ENCODE data around the gene ARMC9.

The ARMC9 gene

DNA sequence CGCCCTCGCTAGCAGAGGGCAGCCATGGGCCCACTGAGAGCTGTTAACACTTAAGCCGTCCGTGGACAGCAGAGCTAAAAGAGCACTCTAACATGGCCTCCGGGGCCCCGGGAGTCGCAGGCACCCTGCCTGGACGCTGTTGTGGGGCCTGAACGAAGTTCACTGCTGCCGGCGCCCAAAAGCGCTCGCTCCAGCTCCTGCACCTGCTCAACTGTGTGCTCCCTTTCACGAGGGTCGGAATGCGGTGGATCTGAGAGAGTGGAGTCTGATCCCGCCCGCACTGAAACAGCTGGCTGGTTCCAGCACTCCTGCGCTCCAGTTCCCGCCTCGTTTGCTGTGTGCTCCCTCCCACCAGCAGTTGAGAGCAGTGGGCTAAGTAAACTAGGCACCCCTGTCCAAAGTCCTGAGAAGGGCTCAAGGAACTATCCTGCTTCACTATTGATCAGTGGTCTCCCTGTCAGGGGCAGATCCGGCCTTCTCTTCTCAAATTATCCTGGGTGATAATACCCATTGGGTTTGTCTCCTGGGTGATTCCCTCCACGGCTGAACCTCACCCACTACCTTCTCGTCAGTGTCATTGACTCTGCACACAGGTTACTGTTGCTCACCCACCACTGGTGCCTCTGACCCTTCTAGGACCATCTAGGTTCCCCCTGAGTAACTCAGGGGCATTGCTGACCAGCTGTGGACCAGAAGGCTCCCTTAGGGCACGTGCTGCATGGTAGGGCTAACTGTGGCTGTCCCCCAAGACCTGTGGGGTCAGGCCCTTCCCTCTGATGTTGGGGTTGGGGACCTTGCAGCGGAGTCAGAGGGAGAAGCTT is 220.6 kb downstream of the ARMC9 start:
- POLR2A ChIA-PET, result interaction anchor here (0.6 kb wide), 1 partner anchor 147 kb away, joined by 5 read pairs; no protein-coding TSS in a partner anchor
- CTCF ChIA-PET, result interaction anchor here (0.6 kb wide), 1 partner anchor 183 kb away, joined by 3 read pairs; no protein-coding TSS in a partner anchor
- no peak overlapping the region for H3K4me3 ChIP-seq (ENCODE audit: low read depth, low read length)
- H3K36me3 ChIP-seq (ENCODE audit: control insufficient read depth in 2 of 2, insufficient read depth in 1 of 2, low read length in 2 of 2), result no peaks in the 10 kb centered on the region
- no peak overlapping the region for H3K27ac ChIP-seq (ENCODE audit: extremely low read depth, low read depth, low read length)
- no peaks in the 10 kb centered on the region for H3K4me1 ChIP-seq (ENCODE audit: control insufficient read depth, insufficient read depth, low read length)
- H3K9me3 ChIP-seq (ENCODE audit: control insufficient read depth, insufficient read depth, low read depth, low read length), result no peaks in the 10 kb centered on the region
- no peak for TF ChIP-seq YY2 (tag by site-specific recombination; IDR thresholded peaks at IDR 0.05)
- no peak for TF ChIP-seq MZF1 (tag by site-specific recombination; IDR thresholded peaks at IDR 0.05; ENCODE audit: borderline replicate concordance)
- no peak for TF ChIP-seq ZNF24 (tag by site-specific recombination; IDR thresholded peaks at IDR 0.05)
- TF ChIP-seq, protein P1, sequence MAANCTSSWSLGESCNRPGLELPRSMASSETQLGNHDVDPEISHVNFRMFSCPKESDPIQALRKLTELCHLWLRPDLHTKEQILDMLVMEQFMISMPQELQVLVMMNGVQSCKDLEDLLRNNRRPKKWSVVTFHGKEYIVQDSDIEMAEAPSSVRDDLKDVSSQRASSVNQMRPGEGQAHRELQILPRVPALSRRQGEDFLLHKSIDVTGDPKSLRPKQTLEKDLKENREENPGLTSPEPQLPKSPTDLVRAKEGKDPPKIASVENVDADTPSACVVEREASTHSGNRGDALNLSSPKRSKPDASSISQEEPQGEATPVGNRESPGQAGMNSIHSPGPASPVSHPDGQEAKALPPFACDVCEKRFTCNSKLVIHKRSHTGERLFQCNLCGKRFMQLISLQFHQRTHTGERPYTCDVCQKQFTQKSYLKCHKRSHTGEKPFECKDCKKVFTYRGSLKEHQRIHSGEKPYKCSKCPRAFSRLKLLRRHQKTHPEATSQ (tag by site-specific recombination; IDR thresholded peaks at IDR 0.05), result no peak
- TF ChIP-seq ZNF610 (tag by site-specific recombination; IDR thresholded peaks at IDR 0.05; ENCODE audit: borderline replicate concordance), result no peak
- no peak for TF ChIP-seq KLF7 (tag by site-specific recombination; IDR thresholded peaks at IDR 0.05; ENCODE audit: borderline replicate concordance)
- no peak for TF ChIP-seq KLF16 (tag by site-specific recombination; IDR thresholded peaks at IDR 0.05)
- no peak for TF ChIP-seq ZNF654 (tag by site-specific recombination; IDR thresholded peaks at IDR 0.05; ENCODE audit: low read depth)
- TF ChIP-seq ZNF292 (tag by site-specific recombination; IDR thresholded peaks at IDR 0.05; ENCODE audit: borderline replicate concordance, low read depth), result no peak
- no peak for TF ChIP-seq ZNF37A (tag by site-specific recombination; IDR thresholded peaks at IDR 0.05)
- no peak for TF ChIP-seq INSM2 (tag by site-specific recombination; IDR thresholded peaks at IDR 0.05)
- TF ChIP-seq ZNF416 (tag by site-specific recombination; IDR thresholded peaks at IDR 0.05), result no peak
- TF ChIP-seq ZNF2 (tag by site-specific recombination; IDR thresholded peaks at IDR 0.05), result no peak
- no peak for TF ChIP-seq ZNF843 (tag by site-specific recombination; IDR thresholded peaks at IDR 0.05)
- TF ChIP-seq PRDM6 (tag by site-specific recombination; IDR thresholded peaks at IDR 0.05), result no peak
- TF ChIP-seq YY1 (tag by site-specific recombination; IDR thresholded peaks at IDR 0.05), result no peak
- no peak for TF ChIP-seq ZNF274 (IDR thresholded peaks at IDR 0.05; ENCODE audit: low read length)
- TF ChIP-seq ZNF274 (tag by site-specific recombination; IDR thresholded peaks at IDR 0.05; ENCODE audit: borderline replicate concordance), result no peak

GRCh38 chr2:231421051-231421580 is 222.7 kb downstream of the ARMC9 start:
- Histone ChIP-seq H3K9me3 (ENCODE audit: control insufficient read depth, insufficient read depth, low read depth, low read length) (no peaks in the 10 kb centered on the region), H3K36me3 (ENCODE audit: control insufficient read depth in 2 of 2, insufficient read depth in 1 of 2, low read length in 2 of 2) (no peaks in the 10 kb centered on the region), H3K4me3 (ENCODE audit: low read depth, low read length) (no peak overlapping the region), H3K27ac (ENCODE audit: extremely low read depth, low read depth, low read length) (no peak overlapping the region), H3K4me1 (ENCODE audit: control insufficient read depth, insufficient read depth, low read length) (no peaks in the 10 kb centered on the region)
- CTCF ChIA-PET, result interaction anchor here (0.6 to 1.5 kb wide), 2 partner anchors 8 to 122 kb away, joined by 3 to 9 read pairs; no protein-coding TSS in a partner anchor
- POLR2A ChIA-PET, result interaction anchor here (0.6 kb wide), 1 partner anchor 287 kb away, joined by 4 read pairs; the partner anchor contains the start of gene PTMA
- TF ChIP-seq ZIC2 (tag by site-specific recombination; IDR thresholded peaks at IDR 0.05) (no peak), ZNF701 (tag by site-specific recombination; IDR thresholded peaks at IDR 0.05) (no peak), ZNF24 (tag by site-specific recombination; IDR thresholded peaks at IDR 0.05) (no peak), ZFP69B (tag by site-specific recombination; IDR thresholded peaks at IDR 0.05) (no peak), ZNF2 (tag by site-specific recombination; IDR thresholded peaks at IDR 0.05) (no peak), ZNF354C (tag by site-specific recombination; IDR thresholded peaks at IDR 0.05; ENCODE audit: borderline replicate concordance, low read depth) (no peak), ZNF830 (tag by site-specific recombination; IDR thresholded peaks at IDR 0.05; ENCODE audit: low read depth) (no peak), KLF10 (tag by site-specific recombination; IDR thresholded peaks at IDR 0.05) (no peak), ZNF423 (tag by site-specific recombination; IDR thresholded peaks at IDR 0.05) (no peak)
- TF ChIP-seq, protein P2, sequence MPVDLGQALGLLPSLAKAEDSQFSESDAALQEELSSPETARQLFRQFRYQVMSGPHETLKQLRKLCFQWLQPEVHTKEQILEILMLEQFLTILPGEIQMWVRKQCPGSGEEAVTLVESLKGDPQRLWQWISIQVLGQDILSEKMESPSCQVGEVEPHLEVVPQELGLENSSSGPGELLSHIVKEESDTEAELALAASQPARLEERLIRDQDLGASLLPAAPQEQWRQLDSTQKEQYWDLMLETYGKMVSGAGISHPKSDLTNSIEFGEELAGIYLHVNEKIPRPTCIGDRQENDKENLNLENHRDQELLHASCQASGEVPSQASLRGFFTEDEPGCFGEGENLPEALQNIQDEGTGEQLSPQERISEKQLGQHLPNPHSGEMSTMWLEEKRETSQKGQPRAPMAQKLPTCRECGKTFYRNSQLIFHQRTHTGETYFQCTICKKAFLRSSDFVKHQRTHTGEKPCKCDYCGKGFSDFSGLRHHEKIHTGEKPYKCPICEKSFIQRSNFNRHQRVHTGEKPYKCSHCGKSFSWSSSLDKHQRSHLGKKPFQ (tag by site-specific recombination; IDR thresholded peaks at IDR 0.05), result no peak
